SU-DHL-6 (cell line): ENCODE measurements around the gene UTRN.

Source experiments
- H2AFZ ChIP-seq: fragments of 200-600 bp; sonication (generic); 2 replicates; pipeline ENCODE4 v1.6.1; 2014; ENCODE audit warnings: low read depth, mild to moderate bottlenecking, moderate library complexity, mixed read lengths, antibody characterized with exemption, low read length; ENCODE audit not compliant: severe bottlenecking
- H3F3A ChIP-seq: fragments of 200-600 bp; shearing (Covaris generic); 2 replicates; pipeline ENCODE4 v1.6.0; 2016; ENCODE audit warnings: antibody characterized with exemption, mild to moderate bottlenecking; ENCODE audit not compliant: insufficient read depth
- H3K27ac ChIP-seq: fragments of 200-600 bp; sonication (generic); 2 replicates; pipeline ENCODE4 v1.5.1; 2016; ENCODE audit warnings: low read depth, mild to moderate bottlenecking, low read length, moderate library complexity, mixed read lengths
- H3K27me3 ChIP-seq: fragments of 200-600 bp; sonication (generic), shearing (Covaris generic); 2 replicates; pipeline ENCODE4 v1.6.0; 2014; ENCODE audit warnings: mild to moderate bottlenecking, low read length
- H3K36me3 ChIP-seq: fragments of 200-600 bp; sonication (generic); 2 replicates; pipeline ENCODE4 v1.6.1; 2014; ENCODE audit warnings: mild to moderate bottlenecking, low read length, mixed read lengths
- H3K4me2 ChIP-seq: fragments of 300-600, 200-600 bp; shearing (Covaris generic), sonication (generic); 2 replicates; pipeline ENCODE4 v1.6.0; 2014; ENCODE audit warnings: low read length, low read depth, mild to moderate bottlenecking; ENCODE audit not compliant: poor library complexity, severe bottlenecking
- H3K4me3 ChIP-seq: fragments of 200-600 bp; sonication (generic); 2 replicates; pipeline ENCODE4 v1.5.1; 2014; ENCODE audit warnings: antibody characterized with exemption, low read length, mild to moderate bottlenecking, mixed read lengths; ENCODE audit not compliant: insufficient read depth, poor library complexity, severe bottlenecking
- H3K79me2 ChIP-seq: fragments of 200-600 bp; sonication (generic); 2 replicates; pipeline ENCODE4 v1.6.1; 2014; ENCODE audit warnings: mild to moderate bottlenecking, low read length, moderate library complexity; ENCODE audit not compliant: insufficient read depth
- H3K9ac ChIP-seq: fragments of 200-600 bp; sonication (generic); 2 replicates; pipeline ENCODE4 v1.7.0; 2014; ENCODE audit warnings: mild to moderate bottlenecking, low read length
- H3K9me2 ChIP-seq: fragments of 200-600 bp; sonication (generic); replicated peaks from 2 replicates; pipeline ENCODE4 v1.6.1; 2014; ENCODE audit warnings: low read length; ENCODE audit not compliant: insufficient read depth
- H3K9me3 ChIP-seq: fragments of 200-600 bp; sonication (generic); 2 replicates; pipeline ENCODE4 v1.6.1; 2014; ENCODE audit warnings: low read length, mixed read lengths; ENCODE audit not compliant: insufficient read depth
- H4K20me1 ChIP-seq: fragments of 200-600 bp; sonication (generic); 2 replicates; pipeline ENCODE4 v1.6.1; 2014; ENCODE audit warnings: low read depth, mild to moderate bottlenecking, antibody characterized with exemption, low read length, moderate library complexity, mixed read lengths
- CTCF ChIP-seq: fragments of 200-600 bp; sonication (generic); IDR thresholded peaks from one replicate; pipeline ENCODE4 v1.5.1; 2017; ENCODE audit warnings: antibody characterized with exemption, mild to moderate bottlenecking, low read length, moderate library complexity; ENCODE audit not compliant: insufficient read depth, poor library complexity, severe bottlenecking
- EZH2phosphoT487 ChIP-seq: fragments of 200-600 bp; sonication (generic), shearing (Covaris generic); conservative IDR thresholded peaks from 2 replicates; pipeline ENCODE4 v1.6.1; 2018; ENCODE audit warnings: mild to moderate bottlenecking, antibody characterized with exemption, low read length, moderate library complexity, mixed read lengths

Gene UTRN

GRCh38 chr6:144307880-144308279 lies 22.7 kb downstream of the UTRN start:
- H3K9me3 ChIP-seq = no peaks in the 10 kb centered on the region
- no peak overlapping the region for H3K4me3 ChIP-seq
- H4K20me1 ChIP-seq = no peaks in the 10 kb centered on the region
- no peaks in the 10 kb centered on the region for H3K27me3 ChIP-seq
- no peaks in the 10 kb centered on the region for H3K9me2 ChIP-seq
- H3K79me2 ChIP-seq = no peaks in the 10 kb centered on the region
- no peak overlapping the region for H2AFZ ChIP-seq
- no peak for TF ChIP-seq CTCF
- TF ChIP-seq EZH2phosphoT487 = no peak
- no peak overlapping the region for H3K4me2 ChIP-seq
- no peaks in the 10 kb centered on the region for H3F3A ChIP-seq
- no peaks in the 10 kb centered on the region for H3K36me3 ChIP-seq
- no peak overlapping the region for H3K9ac ChIP-seq
- H3K27ac ChIP-seq = no peak overlapping the region

GRCh38 chr6:144310765-144311164 lies 25.6 kb downstream of the UTRN start:
- Histone ChIP-seq H3K4me2 (no peak overlapping the region), H3K9me3 (no peaks in the 10 kb centered on the region), H3K4me3 (no peak overlapping the region), H4K20me1 (no peaks in the 10 kb centered on the region), H3K79me2 (no peaks in the 10 kb centered on the region), H3K9me2 (no peaks in the 10 kb centered on the region), H3K27me3 (no peaks in the 10 kb centered on the region), H3K27ac (no peak overlapping the region), H3K36me3 (no peaks in the 10 kb centered on the region), H3F3A (no peaks in the 10 kb centered on the region), H2AFZ (no peak overlapping the region), H3K9ac (no peak overlapping the region)
- TF ChIP-seq EZH2phosphoT487 = no peak
- TF ChIP-seq CTCF = no peak

- H3K9me2 ChIP-seq = no peaks in the 10 kb centered on the region
- H3K9me3 ChIP-seq = no peaks in the 10 kb centered on the region
- H2AFZ ChIP-seq = no peak overlapping the region
- H3K9ac ChIP-seq = no peak overlapping the region
- H3K4me2 ChIP-seq = no peak overlapping the region
- no peaks in the 10 kb centered on the region for H3K36me3 ChIP-seq
- TF ChIP-seq EZH2phosphoT487 (no peak), CTCF (no peak)
- H3K4me3 ChIP-seq = no peak overlapping the region
- H3K79me2 ChIP-seq = no peaks in the 10 kb centered on the region
- H3F3A ChIP-seq = no peaks in the 10 kb centered on the region
- no peak overlapping the region for H3K27ac ChIP-seq
- H4K20me1 ChIP-seq = no peaks in the 10 kb centered on the region
- no peaks in the 10 kb centered on the region for H3K27me3 ChIP-seq
Observed at GRCh38 chr6:144311361-144311760, 26.2 kb downstream of the UTRN start.
